ENCODE data around the gene PLA2G4E. TPM values are rescaled to one million over a fixed set of nuclear protein-coding genes. Genes with fewer than 3 reads are reported as not detected.

PLA2G4E gene
- total RNA-seq, 1 experiment from 2014 or later: 1.8 TPM

DNA sequence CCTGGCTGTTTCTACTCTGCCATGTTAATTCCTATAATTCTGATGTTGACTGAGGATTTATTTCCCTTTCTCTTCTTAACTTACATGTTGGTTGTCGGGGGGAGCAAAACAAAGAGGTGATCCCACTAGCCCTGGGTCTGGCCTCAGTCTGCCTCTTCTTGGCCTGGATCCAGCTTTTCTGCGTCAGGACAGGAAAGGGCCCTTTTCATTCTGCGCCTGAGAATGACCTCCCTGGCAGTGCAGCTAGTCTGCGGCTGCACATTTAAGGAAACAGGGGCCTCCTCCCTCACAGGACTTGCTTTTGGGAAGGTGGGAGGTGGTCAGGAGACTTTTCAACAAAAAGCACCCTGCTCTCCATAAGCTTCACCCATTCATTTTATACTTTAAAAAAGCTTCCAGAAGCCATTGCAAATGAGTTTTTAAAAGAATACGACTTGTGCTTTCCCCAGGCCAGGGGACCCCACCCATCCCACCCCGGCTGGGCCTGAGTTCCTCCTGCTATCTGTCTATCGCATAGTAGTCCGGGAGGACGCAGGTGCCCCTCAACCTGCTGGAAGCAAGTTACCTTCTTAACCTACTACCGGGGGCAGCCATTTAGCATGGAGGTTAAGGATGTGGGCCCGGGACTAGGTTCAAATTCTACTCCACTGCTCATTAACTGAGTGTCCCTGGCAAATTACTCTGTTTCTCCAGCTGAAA is 27.2 kb downstream of the PLA2G4E start:
- no peak overlapping the region for H3K4me3 ChIP-seq (ENCODE audit: low read depth, low read length)
- no peaks in the 10 kb centered on the region for H3K9me3 ChIP-seq
- DNase-seq: no peak
- no peaks in the 10 kb centered on the region for H3K27me3 ChIP-seq (replicated peaks; ENCODE audit: control insufficient read depth, insufficient read depth, low read length)
- Mint-ChIP-seq H3K36me3 (ENCODE audit: insufficient read depth, unreplicated experiment) (no peaks in the 10 kb centered on the region), H3K4me3 (ENCODE audit: unreplicated experiment) (no peak overlapping the region), H3K4me1 (ENCODE audit: low read depth, unreplicated experiment) (peaks cover 20% of the 10 kb centered on the region), H3K27ac (ENCODE audit: unreplicated experiment) (no peak overlapping the region), H3K9me3 (ENCODE audit: unreplicated experiment) (no peaks in the 10 kb centered on the region), H3K27me3 (ENCODE audit: insufficient read depth, unreplicated experiment) (no peaks in the 10 kb centered on the region)
- H3K36me3 ChIP-seq (ENCODE audit: control insufficient read depth, insufficient read depth, low read length): no peaks in the 10 kb centered on the region
- POLR2A ChIA-PET: no interaction called here
- peaks cover 24% of the 10 kb centered on the region for H3K4me1 ChIP-seq
- BruUV-seq (replicated peaks): no TSS peak
- CTCF ChIA-PET: interaction anchor here (0.9 kb wide), 1 partner anchor 63 kb away, joined by 4 read pairs; no protein-coding TSS in a partner anchor
- intact Hi-C loops (cut with micrococcal nuclease; ENCODE audit: unreplicated experiment): no loop called here
- TF ChIP-seq, protein P1, sequence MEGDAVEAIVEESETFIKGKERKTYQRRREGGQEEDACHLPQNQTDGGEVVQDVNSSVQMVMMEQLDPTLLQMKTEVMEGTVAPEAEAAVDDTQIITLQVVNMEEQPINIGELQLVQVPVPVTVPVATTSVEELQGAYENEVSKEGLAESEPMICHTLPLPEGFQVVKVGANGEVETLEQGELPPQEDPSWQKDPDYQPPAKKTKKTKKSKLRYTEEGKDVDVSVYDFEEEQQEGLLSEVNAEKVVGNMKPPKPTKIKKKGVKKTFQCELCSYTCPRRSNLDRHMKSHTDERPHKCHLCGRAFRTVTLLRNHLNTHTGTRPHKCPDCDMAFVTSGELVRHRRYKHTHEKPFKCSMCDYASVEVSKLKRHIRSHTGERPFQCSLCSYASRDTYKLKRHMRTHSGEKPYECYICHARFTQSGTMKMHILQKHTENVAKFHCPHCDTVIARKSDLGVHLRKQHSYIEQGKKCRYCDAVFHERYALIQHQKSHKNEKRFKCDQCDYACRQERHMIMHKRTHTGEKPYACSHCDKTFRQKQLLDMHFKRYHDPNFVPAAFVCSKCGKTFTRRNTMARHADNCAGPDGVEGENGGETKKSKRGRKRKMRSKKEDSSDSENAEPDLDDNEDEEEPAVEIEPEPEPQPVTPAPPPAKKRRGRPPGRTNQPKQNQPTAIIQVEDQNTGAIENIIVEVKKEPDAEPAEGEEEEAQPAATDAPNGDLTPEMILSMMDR (IDR thresholded peaks at IDR 0.05; ENCODE audit: insufficient read depth in 1 of 2, low read depth in 1 of 2, low read length in 1 of 2, severe bottlenecking in 1 of 2, unreplicated experiment in 1 of 2): no peak

DNA sequence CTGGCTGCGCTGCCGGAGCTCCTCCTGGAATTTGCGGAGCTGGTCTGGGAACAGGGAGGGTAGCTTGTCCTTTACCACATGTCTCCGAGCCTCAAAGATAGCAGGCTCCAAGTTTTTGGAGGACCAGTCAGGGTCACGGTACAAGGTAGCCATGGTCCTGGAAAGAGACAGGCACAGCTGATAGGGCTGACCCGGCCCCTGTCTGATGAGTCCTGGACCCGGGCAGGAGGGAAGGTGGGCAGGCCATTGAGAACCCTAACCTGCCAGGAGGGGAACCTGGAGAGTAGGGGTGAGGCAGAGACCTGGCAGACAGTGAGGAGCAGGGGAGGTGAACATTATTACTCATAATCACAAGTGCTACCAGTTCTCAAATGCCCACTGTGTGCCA is 28.0 kb downstream of the PLA2G4E start:
- Mint-ChIP-seq H3K4me1 (ENCODE audit: low read depth, unreplicated experiment) (peaks cover 19% of the 10 kb centered on the region), H3K9me3 (ENCODE audit: unreplicated experiment) (no peaks in the 10 kb centered on the region), H3K36me3 (ENCODE audit: insufficient read depth, unreplicated experiment) (no peaks in the 10 kb centered on the region), H3K27me3 (ENCODE audit: insufficient read depth, unreplicated experiment) (no peaks in the 10 kb centered on the region), H3K27ac (ENCODE audit: unreplicated experiment) (no peak overlapping the region), H3K4me3 (ENCODE audit: unreplicated experiment) (no peak overlapping the region)
- no peaks in the 10 kb centered on the region for H3K36me3 ChIP-seq (ENCODE audit: control insufficient read depth, insufficient read depth, low read length)
- POLR2A ChIA-PET: no interaction called here
- TF ChIP-seq, protein P1 (IDR thresholded peaks at IDR 0.05; ENCODE audit: insufficient read depth in 1 of 2, low read depth in 1 of 2, low read length in 1 of 2, severe bottlenecking in 1 of 2, unreplicated experiment in 1 of 2): no peak
- intact Hi-C loops (cut with micrococcal nuclease; ENCODE audit: unreplicated experiment): no loop called here
- DNase-seq: no peak
- no peaks in the 10 kb centered on the region for H3K27me3 ChIP-seq (replicated peaks; ENCODE audit: control insufficient read depth, insufficient read depth, low read length)
- CTCF ChIA-PET: no interaction called here
- H3K4me3 ChIP-seq (ENCODE audit: low read depth, low read length): no peak overlapping the region
- BruUV-seq (replicated peaks): no TSS peak
- H3K4me1 ChIP-seq: peaks cover 25% of the 10 kb centered on the region
- H3K9me3 ChIP-seq: no peaks in the 10 kb centered on the region

DNA sequence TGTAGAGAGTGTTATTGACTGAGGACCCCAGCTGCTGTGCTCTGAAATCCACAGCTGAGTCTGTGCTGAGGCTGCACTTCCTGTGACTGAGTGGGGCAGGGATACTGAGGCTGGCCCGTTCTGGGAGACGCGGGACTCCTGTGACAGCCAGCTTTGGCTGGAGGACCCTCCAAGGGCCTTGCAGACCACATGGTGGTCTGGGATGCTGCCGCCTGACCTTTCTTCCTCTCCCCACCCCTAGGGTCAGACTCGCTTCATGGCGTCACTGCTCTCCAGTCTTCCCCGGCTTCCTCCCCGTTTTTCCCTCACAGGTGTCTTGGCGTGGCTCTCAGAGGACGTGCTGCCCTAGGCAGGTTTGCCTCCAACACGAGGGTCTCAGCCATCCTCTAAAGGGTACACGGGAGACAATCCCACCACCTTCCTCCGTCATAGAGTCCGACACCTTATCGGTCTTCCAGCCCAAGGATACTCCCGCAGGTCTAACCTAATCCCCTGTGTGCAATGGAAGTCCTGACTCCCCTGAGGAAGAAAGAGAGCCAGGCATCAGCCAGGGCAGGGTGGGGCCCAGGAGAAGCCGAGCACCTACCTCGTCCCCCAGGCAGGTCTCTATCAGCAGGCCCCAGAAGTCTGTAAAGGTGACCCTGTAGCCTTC is 28.6 kb downstream of the PLA2G4E start:
- Histone ChIP-seq H3K27me3 (replicated peaks; ENCODE audit: control insufficient read depth, insufficient read depth, low read length) (no peaks in the 10 kb centered on the region), H3K9me3 (no peaks in the 10 kb centered on the region), H3K4me3 (ENCODE audit: low read depth, low read length) (no peak overlapping the region), H3K36me3 (ENCODE audit: control insufficient read depth, insufficient read depth, low read length) (no peaks in the 10 kb centered on the region), H3K4me1 (peaks cover 21% of the 10 kb centered on the region)
- POLR2A ChIA-PET: no interaction called here
- intact Hi-C loops (cut with micrococcal nuclease; ENCODE audit: unreplicated experiment): no loop called here
- Mint-ChIP-seq H3K27me3 (ENCODE audit: insufficient read depth, unreplicated experiment) (no peaks in the 10 kb centered on the region), H3K4me1 (ENCODE audit: low read depth, unreplicated experiment) (peaks cover 14% of the 10 kb centered on the region), H3K9me3 (ENCODE audit: unreplicated experiment) (no peaks in the 10 kb centered on the region), H3K27ac (ENCODE audit: unreplicated experiment) (no peak overlapping the region), H3K36me3 (ENCODE audit: insufficient read depth, unreplicated experiment) (no peaks in the 10 kb centered on the region), H3K4me3 (ENCODE audit: unreplicated experiment) (no peak overlapping the region)
- TF ChIP-seq, protein P1 (IDR thresholded peaks at IDR 0.05; ENCODE audit: insufficient read depth in 1 of 2, low read depth in 1 of 2, low read length in 1 of 2, severe bottlenecking in 1 of 2, unreplicated experiment in 1 of 2): no peak
- DNase-seq: peak in 1 of 2 experiments; percentile 22
- no TSS peak for BruUV-seq (replicated peaks)
- CTCF ChIA-PET: no interaction called here

Data from Caco-2 (cell line).